HG02870 (cell line): ENCODE measurements around the gene OSBPL9.
"Not testable (repeated sequence)": the region's sequence is repeated elsewhere in the genome, so short reads cannot be mapped to it uniquely, and the experiment has no call there.

Experiments
- ATAC-seq: cut with Tn5 transposase; IDR thresholded peaks from one replicate; pipeline ENCODE4 v1.9.1; 2021; ENCODE audit warnings: mild to moderate bottlenecking, moderate library complexity; ENCODE audit not compliant: unreplicated experiment

OSBPL9 gene

DNA sequence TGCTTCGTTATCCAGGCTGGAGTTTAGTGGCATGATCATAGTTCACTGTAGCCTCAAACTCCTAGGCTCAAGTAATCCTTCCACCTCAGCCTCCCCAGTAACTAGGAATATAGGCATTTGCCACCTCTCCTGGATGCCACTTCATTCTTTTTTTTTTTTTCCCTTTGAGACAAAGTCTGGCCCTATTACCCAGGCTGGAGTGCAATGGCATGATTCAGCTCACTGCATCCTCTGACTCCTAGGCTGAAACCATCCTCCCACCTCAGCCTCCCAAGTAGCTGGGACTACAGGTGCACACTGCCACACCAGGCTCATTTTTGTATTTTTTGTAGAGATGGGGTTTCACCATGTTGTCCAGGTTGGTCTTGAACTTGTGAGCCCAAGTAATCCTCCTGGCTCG, 19.3 kb downstream of the OSBPL9 start:
- no peak for ATAC-seq

DNA sequence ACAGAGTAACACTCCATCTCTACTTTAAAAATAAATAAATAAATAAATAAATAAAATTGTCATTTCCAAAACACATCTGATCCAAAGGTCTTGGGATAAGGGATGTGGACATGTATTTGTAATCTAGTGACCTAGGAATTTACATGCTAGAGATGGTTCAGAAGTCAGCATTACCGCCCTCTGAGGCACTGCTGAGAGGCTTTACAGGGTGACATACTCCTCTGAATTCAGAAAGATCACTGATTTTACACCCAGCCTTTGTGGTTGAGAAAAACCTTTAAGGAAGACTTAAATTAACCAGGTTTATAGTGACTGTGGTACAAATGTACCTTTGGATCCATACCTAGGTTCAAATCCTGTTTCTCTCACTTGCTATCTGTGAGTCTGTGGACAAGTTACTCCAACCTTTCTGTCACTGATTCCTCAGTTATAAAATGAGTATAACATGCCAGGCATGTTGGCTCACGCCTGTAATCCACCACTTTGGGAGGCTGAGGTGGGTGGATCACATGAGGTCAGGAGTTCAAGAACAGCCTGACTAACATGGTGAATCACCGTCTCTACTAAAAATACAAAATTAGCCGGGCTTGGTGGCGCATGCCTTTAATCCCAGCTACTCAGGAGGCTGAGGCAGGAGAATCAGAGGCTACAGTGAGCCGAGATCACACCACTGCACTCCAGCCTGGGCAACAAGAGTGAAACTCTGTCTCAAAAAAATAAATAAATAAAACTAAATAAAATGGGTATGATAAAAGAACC, 20.1 kb downstream of the OSBPL9 start:
- ATAC-seq = no peak

DNA sequence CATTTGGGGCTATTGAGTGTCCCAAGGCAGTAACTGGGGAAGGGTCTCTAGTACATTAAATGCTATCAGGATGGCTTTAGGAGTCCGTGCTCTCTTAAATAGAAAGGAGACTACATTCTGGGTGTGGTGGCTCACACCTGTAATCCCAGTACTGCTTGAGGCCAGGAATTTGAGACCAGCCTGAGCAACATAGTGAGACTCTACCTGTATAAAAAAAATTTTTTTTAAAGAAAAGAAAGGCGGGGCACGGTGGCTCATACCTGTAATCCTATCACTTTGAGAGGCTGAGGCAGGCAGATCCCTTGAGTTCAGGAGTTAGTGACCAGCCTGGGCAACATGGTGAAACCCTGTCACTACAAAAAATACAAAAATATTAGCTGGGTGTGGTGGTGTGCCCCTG, 21.5 kb downstream of the OSBPL9 start:
- no peak for ATAC-seq

DNA sequence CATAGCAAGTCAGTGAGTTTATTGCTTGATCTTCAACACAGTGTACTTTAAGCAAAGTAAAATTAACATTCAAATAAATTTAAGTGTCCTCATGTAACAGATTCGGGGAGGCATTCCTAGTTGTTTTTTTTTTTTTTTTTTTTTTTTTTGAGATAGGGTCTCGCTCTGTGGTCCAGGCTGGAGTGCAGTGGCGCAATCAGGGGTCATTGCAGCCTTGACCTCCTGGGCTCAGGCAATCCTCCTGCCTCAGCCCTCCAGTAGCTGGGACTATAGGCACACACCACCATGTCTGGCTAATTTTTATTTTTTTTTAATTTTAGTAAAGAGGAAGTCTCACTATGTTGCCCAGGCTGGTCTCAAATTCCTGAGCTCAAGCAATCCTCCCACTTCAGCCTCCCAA, 22.8 kb downstream of the OSBPL9 start:
- ATAC-seq = no peak

DNA sequence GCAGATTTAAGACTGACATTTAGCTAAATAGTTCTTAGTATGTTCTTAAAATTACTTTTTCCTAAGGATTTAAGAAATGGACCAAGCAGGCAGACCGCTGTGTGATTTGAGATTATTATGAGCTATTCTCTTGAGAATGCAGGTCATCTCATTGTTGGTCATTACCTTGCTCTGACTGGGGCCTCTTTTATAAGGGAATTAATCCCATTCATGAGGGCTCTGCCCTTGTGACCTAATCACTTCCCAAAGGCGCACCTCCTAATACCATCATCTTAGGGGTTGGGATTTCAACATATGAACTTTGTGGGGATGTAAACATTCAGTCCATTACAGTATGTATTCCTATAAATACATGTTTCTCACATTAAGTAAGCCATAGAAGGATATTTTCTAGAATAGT, 24.2 kb downstream of the OSBPL9 start:
- ATAC-seq = no peak

DNA sequence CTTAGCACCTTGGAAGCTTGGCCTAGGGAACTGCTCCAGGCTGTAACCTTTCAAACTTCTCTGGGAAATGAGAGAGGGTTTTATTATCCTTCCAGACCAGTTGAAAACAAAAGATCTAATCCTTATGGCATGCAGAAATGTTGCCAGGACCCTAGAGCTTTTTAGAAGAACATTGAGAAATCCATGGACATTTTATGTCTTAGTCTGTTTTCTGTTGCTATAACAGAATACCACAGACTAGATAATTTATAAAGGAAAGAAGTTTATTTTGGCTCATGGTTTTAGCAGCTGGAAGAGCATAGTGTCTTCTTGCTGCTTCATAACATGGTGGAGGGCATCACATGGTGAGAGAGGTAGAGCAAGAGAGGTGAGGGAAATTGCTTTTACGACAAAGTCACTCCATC, 25.8 kb downstream of the OSBPL9 start:
- ATAC-seq = no peak

DNA sequence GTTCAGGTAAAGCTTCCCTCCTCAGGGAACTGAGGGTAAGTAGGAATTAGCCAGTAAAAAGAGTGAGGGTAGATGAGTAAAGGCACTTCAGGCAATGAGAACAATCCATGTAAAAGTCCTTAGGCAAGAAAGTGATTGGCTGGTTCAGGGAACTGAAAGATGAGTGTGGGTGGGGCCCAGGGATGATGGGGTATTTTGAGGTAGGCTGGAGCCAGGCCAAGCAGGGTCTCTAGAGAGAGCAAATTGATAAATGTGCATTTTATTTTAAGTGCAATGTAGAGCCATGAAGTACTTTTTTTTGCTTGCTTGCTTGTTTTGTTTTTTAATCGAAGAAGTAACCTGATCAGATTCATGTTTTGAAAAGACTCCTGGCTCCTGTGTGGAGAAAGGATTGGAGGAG, 26.5 kb downstream of the OSBPL9 start:
- no peak for ATAC-seq

DNA sequence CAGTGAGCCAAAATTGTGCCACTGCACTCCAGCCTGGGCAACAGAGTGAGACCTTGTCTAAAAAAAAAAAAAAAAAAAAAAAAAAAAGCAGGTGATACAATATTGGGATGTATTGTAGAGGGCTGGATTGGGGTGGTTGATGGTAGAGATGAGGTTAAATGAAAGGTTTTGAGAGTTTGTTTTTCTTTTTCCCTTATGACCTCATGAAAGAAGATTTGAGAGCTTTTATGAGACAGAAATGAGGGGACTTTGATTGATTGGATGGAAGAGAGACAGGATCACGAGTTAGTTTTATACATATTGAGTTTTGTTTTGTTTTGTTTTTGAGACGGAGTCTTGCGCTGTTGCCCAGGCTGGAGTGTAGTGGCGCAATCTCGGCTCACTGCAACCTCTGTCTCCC, 27.1 kb downstream of the OSBPL9 start:
- ATAC-seq = no peak

DNA sequence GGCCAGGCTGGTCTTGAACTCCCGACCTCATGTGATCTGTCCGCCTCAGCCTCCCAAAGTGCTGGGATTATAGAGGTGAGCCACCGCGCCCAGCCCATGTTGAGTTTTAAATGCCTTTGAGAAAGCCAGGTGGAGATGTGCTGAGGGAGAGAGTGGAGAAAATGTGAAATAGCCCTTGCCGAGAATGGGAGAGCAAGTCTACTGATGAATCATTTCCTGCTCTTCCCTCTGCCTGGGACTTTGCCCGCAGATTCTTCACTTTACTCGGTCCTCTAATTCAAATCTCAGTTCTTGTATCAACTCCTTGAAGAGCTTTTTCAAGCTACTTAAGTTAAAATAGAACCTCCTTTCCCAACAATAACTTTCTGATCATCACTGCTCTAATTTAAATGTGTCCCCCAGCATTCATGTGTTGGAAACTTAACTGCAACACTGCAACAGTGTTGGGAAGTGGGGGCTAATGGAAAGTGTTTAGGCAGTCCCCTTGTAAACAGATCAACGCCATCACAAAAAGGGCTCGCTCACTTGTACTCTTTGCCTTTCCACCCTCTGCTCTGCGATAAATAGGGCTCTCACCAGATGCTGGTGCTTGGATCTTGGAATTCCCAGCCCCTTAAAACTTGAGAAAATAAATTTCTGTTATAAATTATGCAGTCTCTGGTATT, 27.8 kb downstream of the OSBPL9 start:
- no peak for ATAC-seq

DNA sequence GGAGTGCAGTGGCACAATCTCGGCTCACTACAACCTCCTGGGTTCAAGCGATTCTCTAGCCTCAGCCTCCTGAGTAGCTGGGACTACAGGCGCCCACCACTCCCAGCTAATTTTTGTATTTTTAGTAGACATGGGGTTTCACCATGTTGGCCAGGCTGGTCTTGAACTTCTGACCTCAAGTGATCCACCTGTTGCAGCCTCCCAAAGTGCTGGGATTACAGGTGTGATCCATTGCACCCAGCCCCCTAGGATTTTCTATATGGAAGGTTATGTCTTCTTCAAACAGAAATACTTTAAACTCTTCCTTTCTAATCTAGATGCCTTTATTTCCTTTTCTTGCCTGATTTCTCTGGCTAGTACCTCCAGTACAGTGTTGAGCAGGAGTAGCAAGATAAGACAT, 29.7 kb downstream of the OSBPL9 start:
- ATAC-seq = not testable (repeated sequence)

DNA sequence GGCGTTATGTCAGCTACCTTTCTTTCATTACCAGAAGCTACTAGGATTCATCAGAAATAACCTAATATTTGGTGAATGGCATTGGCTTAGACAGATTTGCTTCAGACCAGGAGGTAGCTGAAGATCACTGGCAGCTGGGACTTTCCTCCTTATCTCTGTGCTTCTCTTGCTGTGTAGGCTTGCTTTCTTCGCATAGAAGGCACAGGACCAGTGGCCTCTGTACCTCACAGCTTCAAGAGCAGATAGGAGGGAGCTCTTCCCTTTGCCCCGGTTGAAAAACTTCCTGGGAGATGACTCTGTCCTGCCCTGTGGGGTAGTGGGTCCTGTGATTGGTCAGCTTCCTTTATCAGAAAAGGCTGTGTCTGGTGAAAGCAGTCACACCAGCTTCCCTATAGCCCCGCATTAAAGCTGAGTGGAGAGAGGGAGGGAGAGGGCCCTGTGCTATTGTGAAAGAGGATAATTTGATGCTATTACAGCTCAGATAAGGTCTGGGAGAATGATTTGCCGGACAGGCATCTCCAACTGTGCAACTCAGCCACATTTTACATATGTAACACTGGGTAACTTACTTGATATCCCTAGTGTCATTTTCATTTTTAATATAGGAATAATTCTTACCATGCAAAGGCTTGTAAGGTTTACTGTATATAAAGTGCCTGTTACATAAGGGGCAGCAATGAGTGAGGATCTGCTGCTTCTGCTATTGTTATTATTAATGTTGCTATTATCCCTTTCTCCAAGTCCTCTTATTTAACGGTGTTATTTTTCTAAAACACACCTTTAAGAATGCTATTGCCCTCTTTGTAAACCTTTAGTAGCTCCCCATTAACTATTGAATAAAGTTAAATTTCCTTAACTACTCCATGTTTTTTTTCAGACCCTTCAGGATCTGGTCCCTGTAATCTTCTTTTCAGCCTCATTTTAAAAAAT, 31.6 kb downstream of the OSBPL9 start:
- no peak for ATAC-seq

DNA sequence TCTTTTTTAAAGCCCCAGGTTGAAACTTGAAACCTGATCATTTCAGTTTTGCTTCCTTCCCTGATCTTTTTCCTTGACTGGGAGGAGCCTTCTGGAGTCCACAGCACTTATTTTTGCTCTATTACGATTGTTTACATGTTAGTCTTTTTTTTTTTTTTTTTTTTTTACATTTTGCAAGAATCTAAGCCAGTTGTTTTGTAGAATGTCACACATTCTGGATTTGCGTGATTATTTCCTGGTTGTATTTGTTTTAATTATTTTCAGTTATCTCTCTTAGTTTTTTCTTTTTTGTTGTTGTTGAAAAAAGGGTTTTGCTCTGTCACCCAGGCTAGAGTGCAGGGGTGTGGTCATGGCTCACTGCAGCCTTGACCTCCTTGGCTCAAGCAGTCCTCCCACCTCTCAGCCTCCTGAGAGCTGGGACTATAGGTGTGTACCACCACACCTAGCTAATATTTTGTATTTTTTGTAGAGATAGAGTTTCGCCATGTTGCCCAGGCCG, 32.8 kb downstream of the OSBPL9 start:
- ATAC-seq = no peak

DNA sequence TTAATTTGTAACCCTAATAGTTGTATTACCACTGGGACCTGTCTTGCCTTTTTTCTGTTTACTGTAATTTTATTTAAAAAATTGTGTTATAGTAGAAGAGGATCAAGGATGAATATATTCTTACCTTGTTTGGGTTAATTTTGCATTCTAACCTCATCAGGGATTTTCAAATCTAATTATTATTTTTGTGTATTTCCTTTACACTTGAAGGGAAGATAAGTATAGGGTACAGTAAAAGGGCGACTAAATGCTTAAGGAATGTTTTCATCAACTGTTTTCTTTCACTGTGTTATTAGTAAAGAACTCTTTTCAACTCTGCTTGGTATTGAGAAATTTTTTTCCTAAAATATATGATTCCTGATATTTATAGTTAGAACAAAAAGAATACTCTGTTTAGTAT, 33.3 kb downstream of the OSBPL9 start:
- ATAC-seq = no peak

DNA sequence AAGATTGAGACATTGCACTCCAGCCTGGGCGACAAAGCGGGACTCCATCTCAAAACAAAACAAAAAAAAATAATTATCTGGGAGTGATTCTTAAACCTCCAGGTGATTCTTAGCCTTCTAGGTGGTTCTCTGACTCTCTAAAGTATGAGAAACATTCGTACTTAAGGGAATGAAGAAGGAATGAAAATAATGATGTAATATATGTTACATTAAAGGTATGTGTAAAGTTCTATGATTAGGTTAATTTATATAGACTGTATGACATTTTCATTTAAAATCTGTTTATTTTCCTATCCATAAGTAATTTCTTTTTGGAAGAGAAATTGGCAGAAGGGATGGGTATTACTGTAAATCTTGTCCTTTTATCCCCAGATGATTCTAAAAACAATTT, 34.7 kb downstream of the OSBPL9 start:
- ATAC-seq = no peak

DNA sequence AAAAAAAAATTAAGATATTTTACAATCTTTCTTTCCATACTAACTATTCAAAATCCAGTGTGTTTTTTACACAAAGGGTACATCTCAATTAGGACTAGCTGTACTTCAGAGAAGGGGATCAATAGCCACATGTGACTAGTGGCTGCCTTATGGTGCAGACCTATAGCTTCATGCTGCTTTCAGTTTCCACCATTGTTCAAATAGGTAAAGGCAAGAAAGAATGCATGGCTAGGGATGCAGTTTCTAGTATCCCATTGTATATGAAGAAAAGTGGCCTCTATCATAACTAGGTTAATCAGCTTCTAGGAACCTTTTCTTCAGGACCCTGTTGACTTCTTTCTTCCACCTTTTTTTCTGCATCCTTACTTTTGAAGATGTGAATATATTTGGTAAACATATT, 35.7 kb downstream of the OSBPL9 start:
- ATAC-seq = no peak

DNA sequence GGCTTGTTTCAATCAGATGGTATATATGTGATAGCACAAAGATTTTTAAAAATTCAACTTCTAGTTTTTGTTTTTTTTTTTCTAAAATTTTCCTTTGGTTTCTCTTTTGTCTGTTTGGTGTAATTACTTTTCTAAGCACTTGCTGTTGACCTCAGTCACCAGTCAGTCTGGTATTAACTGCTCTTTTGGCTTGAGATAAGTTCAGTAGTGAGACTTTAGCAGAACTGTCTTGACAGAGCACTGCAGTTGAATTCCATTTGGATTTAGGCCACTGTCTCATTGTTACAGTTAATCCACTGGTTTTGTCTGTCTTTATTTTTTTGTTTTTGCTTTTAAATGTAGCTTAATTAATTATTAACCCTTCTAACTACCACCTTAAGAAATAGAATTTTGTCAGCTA, 36.2 kb downstream of the OSBPL9 start:
- ATAC-seq = no peak

DNA sequence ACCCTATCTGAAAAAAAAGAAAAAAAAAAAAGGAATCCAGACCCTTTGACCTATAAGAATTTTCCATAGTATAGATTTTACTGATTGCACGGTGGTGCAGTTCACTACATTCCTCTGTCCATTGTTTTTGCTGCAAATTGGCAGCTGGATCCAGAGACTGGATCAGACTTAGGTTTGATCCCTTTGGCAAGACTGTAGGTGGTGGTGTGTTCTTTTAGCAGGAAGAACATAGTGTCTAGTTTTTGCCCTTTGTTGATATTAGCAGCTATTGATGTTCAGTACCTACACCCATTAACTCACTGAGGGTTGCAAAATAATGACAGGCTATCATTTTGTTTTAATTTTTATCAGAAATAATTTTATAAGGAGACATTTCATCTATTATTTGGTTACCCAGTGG, 37.1 kb downstream of the OSBPL9 start:
- no peak for ATAC-seq

DNA sequence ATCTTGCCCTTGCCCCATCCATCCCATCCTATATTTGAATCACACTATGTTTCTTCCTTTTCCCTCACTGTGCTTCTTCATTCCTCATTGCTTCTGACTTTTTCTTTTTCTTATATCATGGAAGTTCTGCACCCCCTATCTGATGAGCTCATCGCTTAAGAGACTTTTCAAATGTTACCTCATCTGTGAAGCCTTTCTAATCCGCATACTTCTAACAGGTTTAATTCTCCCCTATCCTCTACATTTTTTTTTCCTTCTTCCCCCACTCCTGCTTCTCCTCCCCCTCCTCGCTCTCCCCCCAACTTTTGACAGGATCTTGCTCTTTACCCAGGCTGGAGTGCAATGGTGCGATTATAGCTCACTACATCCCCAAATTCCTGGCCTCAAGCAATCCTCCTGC, 39.5 kb downstream of the OSBPL9 start:
- no peak for ATAC-seq

DNA sequence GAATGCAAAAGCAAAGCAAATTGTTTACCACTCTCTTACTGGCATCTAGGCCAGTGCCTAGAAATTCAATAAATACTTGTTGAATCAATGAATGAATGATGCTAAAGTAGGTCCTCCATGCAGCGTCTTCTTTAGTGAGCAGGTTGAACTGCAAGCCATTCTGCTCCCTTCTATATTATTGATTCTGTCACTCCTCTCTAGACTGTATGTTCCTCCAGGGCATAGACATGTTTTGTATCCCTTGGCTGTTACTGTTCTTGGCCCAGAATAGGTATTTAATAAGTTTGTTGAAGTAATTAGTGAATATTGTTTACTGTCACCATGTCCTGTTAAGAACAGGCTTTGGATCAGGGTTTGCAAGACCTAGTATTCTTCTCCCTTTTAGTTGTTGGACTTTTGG, 43.7 kb downstream of the OSBPL9 start:
- no peak for ATAC-seq

DNA sequence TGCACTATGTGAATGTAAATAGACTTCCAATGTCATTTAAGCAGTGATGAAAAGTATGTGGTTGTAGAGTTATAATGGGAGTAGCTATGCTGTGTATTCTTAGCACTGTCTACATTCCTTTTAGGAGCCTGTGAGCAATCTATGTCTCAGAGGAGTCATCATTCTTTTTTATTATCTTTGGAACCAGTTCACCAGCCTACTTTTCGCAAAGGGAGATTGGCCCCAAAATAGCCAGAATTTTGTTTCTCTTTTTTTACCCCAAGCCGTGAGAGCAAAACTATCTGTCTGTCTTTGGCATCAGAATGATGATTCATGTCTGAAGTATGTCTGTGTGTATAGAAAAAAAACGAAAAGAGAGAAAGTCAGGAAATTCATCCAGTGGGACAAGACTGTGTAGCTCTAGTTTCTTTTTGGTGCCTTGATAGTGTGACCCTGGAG, 44.2 kb downstream of the OSBPL9 start:
- ATAC-seq = no peak

DNA sequence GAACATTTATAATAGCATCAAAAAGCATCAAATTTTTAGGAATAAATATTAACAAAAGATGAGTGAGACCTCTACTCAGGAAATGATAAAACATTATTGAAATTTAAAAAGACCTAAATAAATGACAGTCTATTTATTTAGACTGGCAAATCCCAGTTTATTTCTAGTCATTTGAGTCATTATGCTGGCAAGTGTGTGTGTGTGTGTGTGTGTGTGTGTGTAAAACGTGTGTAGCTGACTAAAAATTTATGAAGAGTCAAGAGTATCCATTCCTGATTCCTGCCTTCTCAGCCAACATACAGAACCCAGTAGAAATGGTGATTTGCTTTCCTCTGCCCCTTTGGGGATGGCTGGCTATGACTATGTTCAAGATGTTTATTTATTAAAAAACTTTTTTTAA, 46.2 kb downstream of the OSBPL9 start:
- ATAC-seq = no peak
